Esophagus squamous epithelium (tissue), 4 donors: ENCODE data around the gene PDGFC.

Source experiments
- CTCF ChIP-seq, 6 experiments: fragments of 450-650 bp in 4 of 6; fragments of 200-600 bp in 2 of 6; sonication (generic) in 2 of 6; IDR thresholded peaks; one replicate each; pipeline ENCODE4 v1.5.1; 2016 to 2019; ENCODE audit warnings: antibody characterized with exemption in 6 of 6, mild to moderate bottlenecking in 4 of 6, moderate library complexity in 4 of 6
- POLR2A ChIP-seq, 4 donors: fragments of 450-650 bp; IDR thresholded peaks; one replicate each; pipeline ENCODE4 v1.6.1; 2017; ENCODE audit warnings: antibody characterized with exemption in 4 of 4, mild to moderate bottlenecking in 4 of 4, moderate library complexity in 3 of 4

DNA sequence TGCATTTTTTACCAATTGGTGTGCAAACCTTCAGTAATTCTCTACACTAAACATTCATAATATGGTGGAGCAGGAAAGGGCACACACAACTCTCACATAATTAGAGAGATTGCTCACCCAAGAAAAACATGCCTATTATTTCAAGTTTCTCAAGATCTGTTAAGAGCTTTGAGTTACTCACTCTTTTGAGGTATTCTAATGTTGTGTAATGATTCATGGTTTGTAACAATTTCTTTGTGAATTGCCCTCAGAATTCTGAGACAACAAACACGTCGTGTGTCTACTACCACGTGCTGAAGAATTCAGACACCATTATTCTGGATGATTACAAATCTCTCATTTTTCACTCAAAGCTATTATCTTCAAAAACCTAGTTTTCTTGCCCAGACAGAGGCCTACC lies 82.8 kb downstream of the PDGFC start:
- TF ChIP-seq POLR2A (IDR thresholded peaks at IDR 0.05) = no peak
- TF ChIP-seq CTCF (IDR thresholded peaks at IDR 0.05) = no peak
